Activated naive CD8-positive, alpha-beta T cell treated with anti-CD3 and anti-CD28 coated beads, Interleukin-2, amount 10 ng/mL, durations not matched to agents 7 days and 5 days (primary cell): Measurements from ENCODE around the gene PGAM4. TPM values are rescaled to one million over a fixed set of nuclear protein-coding genes. Genes with fewer than 3 reads are reported as not detected.
"Not testable (repeated sequence)": the region's sequence is repeated elsewhere in the genome, so short reads cannot be mapped to it uniquely, and the experiment has no call there.

ENCODE experiments used
- ATAC-seq: fragments of 150-1000 bp; cut with Tn5 transposase; one replicate; pipeline ENCODE4 v1.10.0; 2021; ENCODE audit warnings: low read depth, moderate library complexity
- POLR2A ChIA-PET: fragments of 350-600 bp; sonication (Branson Sonifier 250); formaldehyde crosslinking; loops from one replicate; lab custom pipeline; 2021; ENCODE audit warnings: antibody characterized with exemption; lab: Charles Lee
- DNase-seq: peaks from one replicate; pipeline ENCODE4 v3.0.0; 2021
- H3K27ac Mint-ChIP-seq: one replicate; pipeline ENCODE4 v1.8.0; 2022; ENCODE audit warnings: mild to moderate bottlenecking, mixed read lengths
- H3K27me3 Mint-ChIP-seq: one replicate; pipeline ENCODE4 v1.8.0; 2022; ENCODE audit warnings: mild to moderate bottlenecking, moderate library complexity, mixed read lengths
- H3K36me3 Mint-ChIP-seq: one replicate; pipeline ENCODE4 v1.8.0; 2021; ENCODE audit warnings: mild to moderate bottlenecking, mixed read lengths
- H3K4me1 Mint-ChIP-seq: one replicate; pipeline ENCODE4 v1.8.0; 2021; ENCODE audit warnings: mixed read lengths
- H3K4me3 Mint-ChIP-seq: one replicate; pipeline ENCODE4 v1.8.0; 2022; ENCODE audit warnings: mild to moderate bottlenecking, moderate library complexity, mixed read lengths
- H3K9me3 Mint-ChIP-seq: one replicate; pipeline ENCODE4 v1.8.0; 2021; ENCODE audit warnings: mixed read lengths
- total RNA-seq, 2 experiments: library from RNA; stranded (reverse); gene quantifications; one replicate each; pipeline ENCODE4 v1.2.3, GENCODE V29; 2021

The PGAM4 gene
- total RNA-seq, 2 experiments from 2014 or later = not detected

DNA sequence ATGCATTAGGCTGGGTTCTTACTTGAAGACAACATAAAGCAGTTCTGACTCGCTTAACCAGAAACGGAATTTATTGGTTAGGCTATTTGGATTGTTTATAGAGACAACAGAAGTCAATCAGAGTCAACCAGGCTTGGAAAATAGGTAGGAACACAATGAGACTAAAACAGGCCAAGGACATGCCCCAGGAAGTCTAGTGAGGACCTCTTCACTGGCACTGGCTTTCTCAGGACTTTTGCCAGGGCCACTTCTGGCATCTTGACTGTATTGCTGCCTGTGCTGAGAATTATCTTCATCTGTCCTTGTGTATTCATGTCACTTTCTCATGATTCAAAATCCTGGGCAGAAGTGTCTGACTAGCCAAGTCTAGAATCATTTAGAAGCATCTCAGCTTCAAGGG, 19.6 kb downstream of the PGAM4 start:
- POLR2A ChIA-PET = no interaction called here
- Mint-ChIP-seq H3K4me3 (no peak overlapping the region), H3K4me1 (peaks cover 3% of the 10 kb centered on the region), H3K36me3 (peaks cover 3% of the 10 kb centered on the region), H3K27me3 (no peaks in the 10 kb centered on the region), H3K9me3 (no peaks in the 10 kb centered on the region), H3K27ac (no peak overlapping the region)
- no peak for DNase-seq
- ATAC-seq = no peak

GRCh38 chrX:77946571-77946970, 22.9 kb downstream of the PGAM4 start:
- H3K36me3 Mint-ChIP-seq = peaks cover 3% of the 10 kb centered on the region
- POLR2A ChIA-PET = no interaction called here

GRCh38 chrX:77945910-77946545, 23.4 kb downstream of the PGAM4 start:
- no peaks in the 10 kb centered on the region for H3K27me3 Mint-ChIP-seq
- H3K4me3 Mint-ChIP-seq = no peak overlapping the region
- POLR2A ChIA-PET = no interaction called here
- H3K9me3 Mint-ChIP-seq = no peaks in the 10 kb centered on the region
- peaks cover 3% of the 10 kb centered on the region for H3K36me3 Mint-ChIP-seq
- peaks cover 2% of the 10 kb centered on the region for H3K4me1 Mint-ChIP-seq
- no peak overlapping the region for H3K27ac Mint-ChIP-seq
- ATAC-seq = no peak
- DNase-seq = no peak

More at GRCh38 chrX:77946571-77946970, 22.9 kb downstream of the PGAM4 start:
- DNase-seq (no peak), ATAC-seq (no peak)
- Mint-ChIP-seq H3K9me3 (no peaks in the 10 kb centered on the region), H3K27ac (no peak overlapping the region), H3K4me1 (peaks cover 2% of the 10 kb centered on the region), H3K27me3 (no peaks in the 10 kb centered on the region), H3K4me3 (no peak overlapping the region)

DNA sequence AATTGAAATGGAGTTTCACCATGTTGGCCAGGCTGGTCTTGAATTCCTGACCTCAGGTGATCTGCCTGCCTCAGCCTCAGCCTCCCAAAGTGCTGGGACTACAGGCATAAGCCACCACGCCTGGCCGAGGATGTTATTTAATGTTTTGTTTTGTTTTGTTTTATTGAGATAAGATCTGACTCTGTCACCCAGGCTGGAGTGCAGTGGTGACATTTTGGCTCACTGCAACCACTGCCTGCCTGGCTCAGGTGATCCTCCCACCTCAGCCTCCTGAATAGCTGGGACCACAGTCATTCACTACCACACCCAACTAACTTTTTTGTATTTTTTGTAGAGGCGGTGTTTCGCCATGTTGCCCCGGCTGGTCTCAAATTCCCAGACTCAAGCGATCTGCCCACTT, 24.4 kb downstream of the PGAM4 start:
- H3K27ac Mint-ChIP-seq, H3K4me1 Mint-ChIP-seq, POLR2A ChIA-PET, H3K4me3 Mint-ChIP-seq, H3K36me3 Mint-ChIP-seq, DNase-seq, ATAC-seq, H3K27me3 Mint-ChIP-seq, H3K9me3 Mint-ChIP-seq: not testable (repeated sequence)

- Mint-ChIP-seq H3K4me1 (peaks cover under 1% of the 10 kb centered on the region), H3K27ac (no peak overlapping the region), H3K27me3 (no peaks in the 10 kb centered on the region), H3K9me3 (no peaks in the 10 kb centered on the region), H3K4me3 (no peak overlapping the region), H3K36me3 (peaks cover 1% of the 10 kb centered on the region)
- DNase-seq (no peak), ATAC-seq (no peak)
- POLR2A ChIA-PET = no interaction called here
These were observed 31.3 kb downstream of the PGAM4 start for GRCh38 chrX:77938083-77938680.

DNA sequence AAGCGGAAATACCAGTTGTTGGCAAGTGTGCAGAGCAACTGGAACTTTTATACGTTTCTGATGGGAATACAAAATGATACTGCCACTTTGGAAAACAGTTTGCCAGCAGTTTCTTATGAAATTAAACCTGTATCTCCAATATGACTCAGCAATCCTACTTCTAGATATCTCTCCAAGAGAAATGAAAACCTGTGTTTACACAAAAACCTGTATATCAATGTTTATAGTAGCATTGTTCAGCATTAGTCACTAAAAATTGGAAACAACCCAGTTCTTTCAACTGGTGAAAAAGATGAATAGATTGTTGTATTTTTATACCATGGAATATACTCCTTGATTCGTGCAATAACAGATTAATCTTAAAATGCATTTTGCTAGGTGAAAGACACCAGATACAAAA, 32.1 kb downstream of the PGAM4 start:
- DNase-seq (no peak), ATAC-seq (no peak)
- H3K27me3 Mint-ChIP-seq = no peaks in the 10 kb centered on the region
- H3K9me3 Mint-ChIP-seq = no peaks in the 10 kb centered on the region
- H3K27ac Mint-ChIP-seq = no peak overlapping the region
- H3K36me3 Mint-ChIP-seq = peaks cover 5% of the 10 kb centered on the region
- POLR2A ChIA-PET = no interaction called here
- no peaks in the 10 kb centered on the region for H3K4me1 Mint-ChIP-seq
- H3K4me3 Mint-ChIP-seq = no peak overlapping the region

GRCh38 chrX:77936299-77936698, 33.1 kb downstream of the PGAM4 start:
- ATAC-seq = no peak
- no peaks in the 10 kb centered on the region for H3K9me3 Mint-ChIP-seq
- H3K36me3 Mint-ChIP-seq = peaks cover 5% of the 10 kb centered on the region
- POLR2A ChIA-PET = no interaction called here
- H3K4me3 Mint-ChIP-seq = no peak overlapping the region
- no peak overlapping the region for H3K27ac Mint-ChIP-seq
- H3K27me3 Mint-ChIP-seq = no peaks in the 10 kb centered on the region
- H3K4me1 Mint-ChIP-seq = no peaks in the 10 kb centered on the region
- no peak for DNase-seq

GRCh38 chrX:77935886-77936285, 33.6 kb downstream of the PGAM4 start:
- H3K4me3 Mint-ChIP-seq = no peak overlapping the region
- H3K36me3 Mint-ChIP-seq = peaks cover 5% of the 10 kb centered on the region
- H3K4me1 Mint-ChIP-seq = no peaks in the 10 kb centered on the region
- no peaks in the 10 kb centered on the region for H3K9me3 Mint-ChIP-seq
- DNase-seq (no peak), ATAC-seq (no peak)
- no peaks in the 10 kb centered on the region for H3K27me3 Mint-ChIP-seq
- no peak overlapping the region for H3K27ac Mint-ChIP-seq
- POLR2A ChIA-PET = no interaction called here

DNA sequence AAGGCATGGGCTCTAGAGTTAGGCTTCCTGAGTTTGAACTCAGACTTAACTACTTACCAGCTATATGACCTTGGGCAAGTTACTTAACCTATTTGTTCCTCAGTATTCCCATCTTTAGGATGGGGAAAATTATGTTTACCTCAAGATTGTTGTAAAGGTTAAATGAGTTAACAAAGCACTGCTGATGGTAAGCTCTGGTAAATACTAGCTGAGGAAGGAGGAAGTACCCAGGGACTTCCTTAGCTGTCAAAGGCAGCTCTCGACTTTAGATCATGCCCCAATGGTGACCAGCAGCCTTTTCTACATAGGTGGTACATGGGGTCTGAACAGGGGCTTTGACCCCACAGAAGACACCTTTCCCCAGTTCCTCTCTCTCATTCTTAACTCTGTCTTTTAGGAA, 38.9 kb downstream of the PGAM4 start:
- POLR2A ChIA-PET = no interaction called here
- DNase-seq (no peak), ATAC-seq (no peak)
- H3K36me3 Mint-ChIP-seq = peaks cover 11% of the 10 kb centered on the region
- no peak overlapping the region for H3K27ac Mint-ChIP-seq
- H3K4me1 Mint-ChIP-seq = no peaks in the 10 kb centered on the region
- no peak overlapping the region for H3K4me3 Mint-ChIP-seq
- H3K9me3 Mint-ChIP-seq = no peaks in the 10 kb centered on the region
- H3K27me3 Mint-ChIP-seq = no peaks in the 10 kb centered on the region

DNA sequence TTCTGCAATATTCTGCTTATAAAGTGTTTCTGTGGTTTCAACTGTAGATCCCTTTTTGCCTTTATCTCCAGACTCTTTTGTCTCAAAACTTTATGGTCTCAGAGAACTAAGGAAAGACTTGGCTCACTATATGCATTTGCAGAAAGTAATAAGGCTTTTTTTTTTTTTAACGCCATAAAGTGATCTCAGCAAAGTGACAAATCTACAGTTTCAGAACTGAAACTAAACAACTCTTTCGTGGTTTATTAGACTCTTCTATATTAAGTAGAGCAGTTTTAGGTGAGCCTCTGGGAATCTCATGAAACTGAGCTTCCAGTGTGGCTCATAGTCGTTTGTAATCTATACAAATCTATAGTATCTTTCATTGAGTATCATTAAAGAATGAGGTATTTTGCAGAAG, 43.7 kb downstream of the PGAM4 start:
- Mint-ChIP-seq H3K4me3 (peak overlapping the region; percentile 32), H3K27ac (no peak overlapping the region), H3K27me3 (no peaks in the 10 kb centered on the region), H3K9me3 (peaks cover 2% of the 10 kb centered on the region), H3K4me1 (peaks cover 2% of the 10 kb centered on the region), H3K36me3 (peaks cover 7% of the 10 kb centered on the region)
- no peak for ATAC-seq
- POLR2A ChIA-PET = no interaction called here
- no peak for DNase-seq

- Mint-ChIP-seq H3K4me3 (no peak overlapping the region), H3K27ac (no peak overlapping the region), H3K9me3 (peaks cover 2% of the 10 kb centered on the region), H3K27me3 (no peaks in the 10 kb centered on the region), H3K36me3 (peaks cover 3% of the 10 kb centered on the region), H3K4me1 (peaks cover 2% of the 10 kb centered on the region)
- ATAC-seq (no peak), DNase-seq (no peak)
- POLR2A ChIA-PET = no interaction called here
These were observed 45.0 kb downstream of the PGAM4 start for GRCh38 chrX:77924320-77924859.

DNA sequence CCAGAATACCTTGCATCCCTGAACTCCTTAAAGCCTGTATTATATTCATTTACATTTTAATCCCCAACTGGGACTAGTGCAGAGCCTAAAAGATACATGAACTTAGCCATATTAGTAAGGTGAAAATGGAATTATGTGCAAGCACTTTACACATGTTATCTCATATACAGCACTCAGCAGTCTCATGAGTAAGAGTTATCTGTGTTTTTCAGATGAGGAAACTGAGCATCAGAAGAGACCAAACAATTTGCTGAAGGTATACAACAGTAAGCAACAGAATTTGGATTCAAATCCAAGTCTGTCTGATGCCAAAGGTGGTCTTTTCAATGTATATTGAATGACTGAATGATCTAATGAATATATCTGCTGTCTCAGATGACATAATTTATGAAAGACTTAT, 46.7 kb downstream of the PGAM4 start:
- H3K36me3 Mint-ChIP-seq = no peaks in the 10 kb centered on the region
- ATAC-seq = no peak
- H3K4me3 Mint-ChIP-seq = no peak overlapping the region
- POLR2A ChIA-PET = no interaction called here
- peaks cover 4% of the 10 kb centered on the region for H3K4me1 Mint-ChIP-seq
- no peak for DNase-seq
- no peaks in the 10 kb centered on the region for H3K27me3 Mint-ChIP-seq
- peaks cover 2% of the 10 kb centered on the region for H3K9me3 Mint-ChIP-seq
- no peak overlapping the region for H3K27ac Mint-ChIP-seq

- POLR2A ChIA-PET = interaction anchor here (0.9 kb wide), 1 partner anchor 20 kb away, joined by 3 read pairs; the partner anchor contains the start of gene COX7B
- H3K27me3 Mint-ChIP-seq, ATAC-seq, H3K36me3 Mint-ChIP-seq, H3K9me3 Mint-ChIP-seq, H3K27ac Mint-ChIP-seq, DNase-seq, H3K4me3 Mint-ChIP-seq: not testable (repeated sequence)
- H3K4me1 Mint-ChIP-seq = peaks cover 15% of the 10 kb centered on the region
These were observed 50.1 kb downstream of the PGAM4 start for GRCh38 chrX:77919370-77919769.

- POLR2A ChIA-PET = no interaction called here
- peaks cover 2% of the 10 kb centered on the region for H3K9me3 Mint-ChIP-seq
- no peaks in the 10 kb centered on the region for H3K27me3 Mint-ChIP-seq
- ATAC-seq (no peak), DNase-seq (no peak)
- H3K4me3 Mint-ChIP-seq = no peak overlapping the region
- H3K4me1 Mint-ChIP-seq = peaks cover 15% of the 10 kb centered on the region
- H3K36me3 Mint-ChIP-seq = no peaks in the 10 kb centered on the region
- no peak overlapping the region for H3K27ac Mint-ChIP-seq
These were observed 50.9 kb downstream of the PGAM4 start for GRCh38 chrX:77918568-77918967.
